ENCODE data around the gene TAP2. TPM values are rescaled to one million over a fixed set of nuclear protein-coding genes. Genes with fewer than 3 reads are reported as not detected.

Gene TAP2
- total RNA-seq, 1 experiment from 2014 or later, result 59.9 TPM

- H3K9ac ChIP-seq (ENCODE audit: low read length), result no peak overlapping the region
- H3K27ac ChIP-seq (ENCODE audit: low read depth, low read length), result no peak overlapping the region
- H4K20me1 ChIP-seq (ENCODE audit: insufficient read depth), result no peaks in the 10 kb centered on the region
- H3K4me1 ChIP-seq (ENCODE audit: control insufficient read depth in 1 of 2, insufficient read depth in 2 of 2, low read length in 2 of 2), result peaks cover 0 to 13% of the 10 kb centered on the region in 2 experiments; a peak in 2 of 4 replicates
- no peaks in the 10 kb centered on the region for H3K9me3 ChIP-seq (ENCODE audit: control insufficient read depth in 1 of 2, insufficient read depth in 1 of 2, low read depth in 1 of 2, low read length in 2 of 2)
- no TSS peak for BruUV-seq (replicated peaks)
- intact Hi-C loops (cut with micrococcal nuclease), result no loop called here
- no peaks in the 10 kb centered on the region for H3K36me3 ChIP-seq (ENCODE audit: control insufficient read depth in 1 of 2, insufficient read depth in 2 of 2, low read length in 2 of 2)
- RAD21 ChIA-PET (ENCODE audit: low non-redundant PET in 1 of 2, low total read pairs in 2 of 2, uncharacterized antibody in 2 of 2, unreplicated experiment in 2 of 2), result no interaction called here
- H2AFZ ChIP-seq (ENCODE audit: low read depth, low read length, poor library complexity, severe bottlenecking), result no peak overlapping the region
- CTCF ChIA-PET, result interaction anchor here (1.1 to 2.1 kb wide), 3 partner anchors 9 to 94 kb away, joined by 3 to 7 read pairs (median 6); no protein-coding TSS in a partner anchor
- DNase-seq (ENCODE audit: low read depth, low spot score), result no peak
- H3K27me3 ChIP-seq (ENCODE audit: insufficient read depth, low read length), result peaks cover 14% of the 10 kb centered on the region; the same call in 1 of the 2 replicates
- H3K4me3 ChIP-seq (replicated peaks in 1 of 2; ENCODE audit: low read depth in 1 of 2, low read length in 2 of 2), result no peak overlapping the region
- POLR2A ChIA-PET, result no interaction called here
- ATAC-seq, result no peak
- TF ChIP-seq, protein P1, sequence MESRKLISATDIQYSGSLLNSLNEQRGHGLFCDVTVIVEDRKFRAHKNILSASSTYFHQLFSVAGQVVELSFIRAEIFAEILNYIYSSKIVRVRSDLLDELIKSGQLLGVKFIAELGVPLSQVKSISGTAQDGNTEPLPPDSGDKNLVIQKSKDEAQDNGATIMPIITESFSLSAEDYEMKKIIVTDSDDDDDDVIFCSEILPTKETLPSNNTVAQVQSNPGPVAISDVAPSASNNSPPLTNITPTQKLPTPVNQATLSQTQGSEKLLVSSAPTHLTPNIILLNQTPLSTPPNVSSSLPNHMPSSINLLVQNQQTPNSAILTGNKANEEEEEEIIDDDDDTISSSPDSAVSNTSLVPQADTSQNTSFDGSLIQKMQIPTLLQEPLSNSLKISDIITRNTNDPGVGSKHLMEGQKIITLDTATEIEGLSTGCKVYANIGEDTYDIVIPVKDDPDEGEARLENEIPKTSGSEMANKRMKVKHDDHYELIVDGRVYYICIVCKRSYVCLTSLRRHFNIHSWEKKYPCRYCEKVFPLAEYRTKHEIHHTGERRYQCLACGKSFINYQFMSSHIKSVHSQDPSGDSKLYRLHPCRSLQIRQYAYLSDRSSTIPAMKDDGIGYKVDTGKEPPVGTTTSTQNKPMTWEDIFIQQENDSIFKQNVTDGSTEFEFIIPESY (IDR thresholded peaks at IDR 0.05; ENCODE audit: extremely low read depth, insufficient replicate concordance, low read length), result no peak
- no peak for TF ChIP-seq EZH2phosphoT487 (IDR thresholded peaks at IDR 0.05; ENCODE audit: borderline replicate concordance)
- TF ChIP-seq SRF (IDR thresholded peaks at IDR 0.05; ENCODE audit: low read depth), result no peak
- no peak for TF ChIP-seq ATF3 (IDR thresholded peaks at IDR 0.05)
- no peak for TF ChIP-seq FOSL1 (IDR thresholded peaks at IDR 0.05; ENCODE audit: low read depth)
- no peak for TF ChIP-seq EZH2 (IDR thresholded peaks at IDR 0.05)
- TF ChIP-seq, protein P2, sequence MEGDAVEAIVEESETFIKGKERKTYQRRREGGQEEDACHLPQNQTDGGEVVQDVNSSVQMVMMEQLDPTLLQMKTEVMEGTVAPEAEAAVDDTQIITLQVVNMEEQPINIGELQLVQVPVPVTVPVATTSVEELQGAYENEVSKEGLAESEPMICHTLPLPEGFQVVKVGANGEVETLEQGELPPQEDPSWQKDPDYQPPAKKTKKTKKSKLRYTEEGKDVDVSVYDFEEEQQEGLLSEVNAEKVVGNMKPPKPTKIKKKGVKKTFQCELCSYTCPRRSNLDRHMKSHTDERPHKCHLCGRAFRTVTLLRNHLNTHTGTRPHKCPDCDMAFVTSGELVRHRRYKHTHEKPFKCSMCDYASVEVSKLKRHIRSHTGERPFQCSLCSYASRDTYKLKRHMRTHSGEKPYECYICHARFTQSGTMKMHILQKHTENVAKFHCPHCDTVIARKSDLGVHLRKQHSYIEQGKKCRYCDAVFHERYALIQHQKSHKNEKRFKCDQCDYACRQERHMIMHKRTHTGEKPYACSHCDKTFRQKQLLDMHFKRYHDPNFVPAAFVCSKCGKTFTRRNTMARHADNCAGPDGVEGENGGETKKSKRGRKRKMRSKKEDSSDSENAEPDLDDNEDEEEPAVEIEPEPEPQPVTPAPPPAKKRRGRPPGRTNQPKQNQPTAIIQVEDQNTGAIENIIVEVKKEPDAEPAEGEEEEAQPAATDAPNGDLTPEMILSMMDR (IDR thresholded peaks at IDR 0.05 in 2 of 3, conservative IDR thresholded peaks at IDR 0.05 in 1 of 3; ENCODE audit: borderline replicate concordance in 1 of 3, insufficient read depth in 1 of 3, low read depth in 2 of 3, low read length in 2 of 3), result no peak
- TF ChIP-seq SP1 (IDR thresholded peaks at IDR 0.05; ENCODE audit: low read depth), result no peak
- H3K79me2 ChIP-seq (ENCODE audit: insufficient read depth, low read length), result no peaks in the 10 kb centered on the region
- H3K4me2 ChIP-seq (ENCODE audit: low read length), result no peak overlapping the region
- no peaks in the 10 kb centered on the region for H3K9me2 ChIP-seq (ENCODE audit: insufficient read depth)
Observed at GRCh38 chr6:32794510-32794909, 44.0 kb downstream of the TAP2 start.

Measured in HCT116 (cell line).